H1 (cell line): ENCODE measurements around the gene REC8. TPM values are rescaled to one million over a fixed set of nuclear protein-coding genes. Genes with fewer than 3 reads are reported as not detected.

ENCODE experiments used
- RFX5 ChIP-seq: IDR thresholded peaks from 2 replicates; pipeline ENCODE4 v1.6.1; 2011; ENCODE audit warnings: low read depth, low read length, improper control_type of control experiment, borderline replicate concordance
- TEAD4 ChIP-seq: IDR thresholded peaks from 2 replicates; pipeline ENCODE4 v1.6.1; 2012; ENCODE audit warnings: low read depth, low read length, inconsistent platforms, mixed read lengths
- polyA plus RNA-seq, 7 experiments: library from polyadenylated mRNA; depleted of rRNA in 3 of 7; stranded (reverse) in 5 of 7; unstranded in 2 of 7; fragments of >200 nt in 5 of 7; fragments of 200-250 nt in 2 of 7; gene quantifications; 1 replicate in 5 of 7; 2 replicates in 1 of 7; 4 replicates in 1 of 7; pipeline versions ENCODE4 v1.2.1 to v1.2.3, GENCODE V29; 2011 to 2013; ENCODE audit warnings: missing spikeins in 2 of 7, mixed read lengths in 2 of 7
- total RNA-seq: library from RNA; stranded (reverse); fragmentation: NEBNext Ultra II Directional; extraction: Animal tissue kit (Norgen Biotek cat#: 25700); gene quantifications from 2 replicates; pipeline ENCODE4 v1.2.1, GENCODE V29; 2021
- TF ChIP-seq, protein P1 (sequence below), 3 experiments: IDR thresholded peaks; 1 replicate in 2 of 3; 2 replicates in 1 of 3; pipeline versions ENCODE4 v1.5.1 to v1.6.1; 2011; ENCODE audit warnings: low read length in 3 of 3, mild to moderate bottlenecking in 3 of 3, inconsistent platforms in 2 of 3, low read depth in 1 of 3, moderate library complexity in 1 of 3; ENCODE audit not compliant: insufficient read depth in 1 of 3; ENCODE audit errors: control extremely low read depth in 1 of 3

REC8 gene
- total and polyA plus RNA-seq, 2 of the 8 experiments (the other 6 are each of a cell fraction or from before 2014, with no cell fraction given), result 9.8 to 28.5 TPM

DNA sequence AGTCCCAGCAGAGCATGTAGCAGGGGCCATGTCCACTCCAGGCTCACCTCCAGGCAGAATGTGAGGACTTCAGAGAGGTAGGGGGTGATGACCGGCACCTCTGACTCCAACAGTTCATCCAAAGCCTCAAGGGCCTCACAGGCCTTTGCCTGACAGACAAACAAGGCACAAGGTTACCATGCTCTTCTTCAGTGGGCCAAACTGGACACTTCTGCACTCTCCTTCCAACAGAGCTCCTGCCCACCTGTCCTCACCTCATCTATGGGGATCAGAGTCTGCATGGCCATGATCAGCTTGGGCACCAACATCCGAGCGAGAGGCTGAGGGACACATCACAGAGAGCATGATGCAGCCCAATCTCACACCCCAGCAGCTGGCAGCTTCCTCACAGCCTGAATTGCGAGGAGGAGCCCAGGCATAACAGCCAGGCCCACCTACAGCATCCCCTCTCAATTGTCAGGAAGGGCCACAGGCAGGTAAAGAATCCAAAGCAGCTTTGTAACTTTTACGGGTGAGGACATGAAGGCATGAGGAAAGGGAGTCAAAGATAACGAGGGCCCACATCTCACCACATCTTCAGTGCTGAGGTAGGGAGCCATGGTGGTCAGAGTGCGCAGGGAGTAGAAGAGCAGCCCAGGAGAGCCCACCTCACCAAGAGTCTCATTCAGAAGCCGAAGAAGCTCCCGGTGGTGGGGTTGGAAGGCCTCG lies 15.1 kb downstream of the REC8 start (continued):
- TF ChIP-seq, protein P1, sequence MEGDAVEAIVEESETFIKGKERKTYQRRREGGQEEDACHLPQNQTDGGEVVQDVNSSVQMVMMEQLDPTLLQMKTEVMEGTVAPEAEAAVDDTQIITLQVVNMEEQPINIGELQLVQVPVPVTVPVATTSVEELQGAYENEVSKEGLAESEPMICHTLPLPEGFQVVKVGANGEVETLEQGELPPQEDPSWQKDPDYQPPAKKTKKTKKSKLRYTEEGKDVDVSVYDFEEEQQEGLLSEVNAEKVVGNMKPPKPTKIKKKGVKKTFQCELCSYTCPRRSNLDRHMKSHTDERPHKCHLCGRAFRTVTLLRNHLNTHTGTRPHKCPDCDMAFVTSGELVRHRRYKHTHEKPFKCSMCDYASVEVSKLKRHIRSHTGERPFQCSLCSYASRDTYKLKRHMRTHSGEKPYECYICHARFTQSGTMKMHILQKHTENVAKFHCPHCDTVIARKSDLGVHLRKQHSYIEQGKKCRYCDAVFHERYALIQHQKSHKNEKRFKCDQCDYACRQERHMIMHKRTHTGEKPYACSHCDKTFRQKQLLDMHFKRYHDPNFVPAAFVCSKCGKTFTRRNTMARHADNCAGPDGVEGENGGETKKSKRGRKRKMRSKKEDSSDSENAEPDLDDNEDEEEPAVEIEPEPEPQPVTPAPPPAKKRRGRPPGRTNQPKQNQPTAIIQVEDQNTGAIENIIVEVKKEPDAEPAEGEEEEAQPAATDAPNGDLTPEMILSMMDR (IDR thresholded peaks at IDR 0.05; ENCODE audit: control extremely low read depth in 1 of 3, insufficient read depth in 1 of 3, low read depth in 1 of 3, low read length in 3 of 3), result no peak
- TF ChIP-seq TEAD4, result no peak
- no peak for TF ChIP-seq RFX5
- TF ChIP-seq, all 59 proteins: peak for 0
